ENCODE data around the gene DMRT1. TPM values are rescaled to one million over a fixed set of nuclear protein-coding genes. Genes with fewer than 3 reads are reported as not detected.

DMRT1 gene
- total RNA-seq, 1 experiment from 2014 or later: 0.47 TPM

DNA sequence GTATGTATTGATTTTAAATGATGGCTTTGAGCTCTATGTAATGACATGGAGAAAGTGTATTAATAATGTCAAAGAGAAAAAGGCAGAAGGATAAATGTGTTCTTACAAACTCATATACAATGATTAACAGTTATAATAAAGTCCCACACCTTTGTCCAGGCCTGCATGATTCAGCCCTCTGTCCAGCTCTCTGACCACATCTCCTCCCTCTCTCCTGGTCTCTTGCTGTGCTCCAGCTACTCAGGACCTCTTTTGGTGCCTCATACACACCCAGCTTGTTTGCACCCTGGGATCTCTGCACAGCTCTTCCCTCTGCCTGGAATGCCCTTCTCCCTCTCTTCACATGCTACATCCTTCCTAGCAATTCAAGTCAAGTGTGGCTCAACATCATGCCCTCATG, 37.5 kb upstream of the DMRT1 start:
- no TSS peak for BruUV-seq (replicated peaks)
- intact Hi-C loops (cut with micrococcal nuclease): no loop called here
- ATAC-seq: no peak

More for the DNA sequence above, 37.5 kb upstream of the DMRT1 start:
- Histone ChIP-seq H2AFZ (ENCODE audit: low read depth, low read length, poor library complexity, severe bottlenecking) (no peak overlapping the region), H3K27ac (ENCODE audit: low read depth, low read length) (no peak overlapping the region), H3K4me2 (ENCODE audit: low read length) (no peak overlapping the region), H3K4me1 (ENCODE audit: control insufficient read depth in 1 of 2, insufficient read depth in 2 of 2, low read length in 2 of 2) (no peaks in the 10 kb centered on the region), H3K27me3 (ENCODE audit: insufficient read depth, low read length) (no peaks in the 10 kb centered on the region), H3K9ac (ENCODE audit: low read length) (no peak overlapping the region), H3K4me3 (replicated peaks in 1 of 2; ENCODE audit: low read depth in 1 of 2, low read length in 2 of 2) (no peak overlapping the region), H3K9me2 (ENCODE audit: insufficient read depth) (no peaks in the 10 kb centered on the region), H4K20me1 (ENCODE audit: insufficient read depth) (no peaks in the 10 kb centered on the region), H3K9me3 (ENCODE audit: control insufficient read depth in 1 of 2, insufficient read depth in 1 of 2, low read depth in 1 of 2, low read length in 2 of 2) (no peaks in the 10 kb centered on the region), H3K79me2 (ENCODE audit: insufficient read depth, low read length) (no peaks in the 10 kb centered on the region), H3K36me3 (ENCODE audit: control insufficient read depth in 1 of 2, insufficient read depth in 2 of 2, low read length in 2 of 2) (no peaks in the 10 kb centered on the region)
- CTCF ChIA-PET: interaction anchor here (1.2 kb wide), 1 partner anchor 456 kb away, joined by 3 read pairs; no protein-coding TSS in a partner anchor
- POLR2A ChIA-PET: no interaction called here
- RAD21 ChIA-PET (ENCODE audit: low non-redundant PET in 1 of 2, low total read pairs in 2 of 2, uncharacterized antibody in 2 of 2, unreplicated experiment in 2 of 2): no interaction called here
- TF ChIP-seq, protein P1, sequence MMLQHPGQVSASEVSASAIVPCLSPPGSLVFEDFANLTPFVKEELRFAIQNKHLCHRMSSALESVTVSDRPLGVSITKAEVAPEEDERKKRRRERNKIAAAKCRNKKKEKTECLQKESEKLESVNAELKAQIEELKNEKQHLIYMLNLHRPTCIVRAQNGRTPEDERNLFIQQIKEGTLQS (IDR thresholded peaks at IDR 0.05): no peak
- no peak for TF ChIP-seq POLR2A (IDR thresholded peaks at IDR 0.05; ENCODE audit: borderline replicate concordance, extremely low read depth, insufficient read depth, insufficient read length)
- no peak for TF ChIP-seq SRF (IDR thresholded peaks at IDR 0.05; ENCODE audit: low read depth)
- TF ChIP-seq, protein P2, sequence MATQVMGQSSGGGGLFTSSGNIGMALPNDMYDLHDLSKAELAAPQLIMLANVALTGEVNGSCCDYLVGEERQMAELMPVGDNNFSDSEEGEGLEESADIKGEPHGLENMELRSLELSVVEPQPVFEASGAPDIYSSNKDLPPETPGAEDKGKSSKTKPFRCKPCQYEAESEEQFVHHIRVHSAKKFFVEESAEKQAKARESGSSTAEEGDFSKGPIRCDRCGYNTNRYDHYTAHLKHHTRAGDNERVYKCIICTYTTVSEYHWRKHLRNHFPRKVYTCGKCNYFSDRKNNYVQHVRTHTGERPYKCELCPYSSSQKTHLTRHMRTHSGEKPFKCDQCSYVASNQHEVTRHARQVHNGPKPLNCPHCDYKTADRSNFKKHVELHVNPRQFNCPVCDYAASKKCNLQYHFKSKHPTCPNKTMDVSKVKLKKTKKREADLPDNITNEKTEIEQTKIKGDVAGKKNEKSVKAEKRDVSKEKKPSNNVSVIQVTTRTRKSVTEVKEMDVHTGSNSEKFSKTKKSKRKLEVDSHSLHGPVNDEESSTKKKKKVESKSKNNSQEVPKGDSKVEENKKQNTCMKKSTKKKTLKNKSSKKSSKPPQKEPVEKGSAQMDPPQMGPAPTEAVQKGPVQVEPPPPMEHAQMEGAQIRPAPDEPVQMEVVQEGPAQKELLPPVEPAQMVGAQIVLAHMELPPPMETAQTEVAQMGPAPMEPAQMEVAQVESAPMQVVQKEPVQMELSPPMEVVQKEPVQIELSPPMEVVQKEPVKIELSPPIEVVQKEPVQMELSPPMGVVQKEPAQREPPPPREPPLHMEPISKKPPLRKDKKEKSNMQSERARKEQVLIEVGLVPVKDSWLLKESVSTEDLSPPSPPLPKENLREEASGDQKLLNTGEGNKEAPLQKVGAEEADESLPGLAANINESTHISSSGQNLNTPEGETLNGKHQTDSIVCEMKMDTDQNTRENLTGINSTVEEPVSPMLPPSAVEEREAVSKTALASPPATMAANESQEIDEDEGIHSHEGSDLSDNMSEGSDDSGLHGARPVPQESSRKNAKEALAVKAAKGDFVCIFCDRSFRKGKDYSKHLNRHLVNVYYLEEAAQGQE (IDR thresholded peaks at IDR 0.05; ENCODE audit: low read depth): no peak
- DNase-seq (ENCODE audit: low read depth, low spot score): no peak
